Endothelial cell (in vitro differentiated cells): ENCODE results near the gene SECISBP2. TPM values are rescaled to one million over a fixed set of nuclear protein-coding genes. Genes with fewer than 3 reads are reported as not detected.

Experiments used
- DNase-seq: peaks from one replicate; pipeline ENCODE4 v3.0.0; 2021; ENCODE audit warnings: low spot score
- H3K27ac Mint-ChIP-seq: one replicate; pipeline ENCODE4 v1.8.0; 2021; ENCODE audit warnings: mixed read lengths, inconsistent platforms; ENCODE audit not compliant: unreplicated experiment
- H3K27me3 Mint-ChIP-seq: one replicate; pipeline ENCODE4 v1.8.0; 2021; ENCODE audit warnings: mild to moderate bottlenecking, moderate library complexity, mixed read lengths, inconsistent platforms; ENCODE audit not compliant: unreplicated experiment
- H3K36me3 Mint-ChIP-seq: one replicate; pipeline ENCODE4 v1.8.0; 2021; ENCODE audit warnings: mild to moderate bottlenecking, low read depth, mixed read lengths, inconsistent platforms; ENCODE audit not compliant: unreplicated experiment
- H3K4me1 Mint-ChIP-seq: one replicate; pipeline ENCODE4 v1.8.0; 2021; ENCODE audit warnings: mild to moderate bottlenecking, mixed read lengths, inconsistent platforms; ENCODE audit not compliant: unreplicated experiment
- H3K4me3 Mint-ChIP-seq: one replicate; pipeline ENCODE4 v1.8.0; 2021; ENCODE audit warnings: mild to moderate bottlenecking, mixed read lengths, inconsistent platforms; ENCODE audit not compliant: unreplicated experiment
- H3K9me3 Mint-ChIP-seq: one replicate; pipeline ENCODE4 v1.8.0; 2021; ENCODE audit warnings: mixed read lengths, inconsistent platforms; ENCODE audit not compliant: unreplicated experiment
- CTCF ChIP-seq: fragments of 200-600 bp; sonication (generic); IDR thresholded peaks from one replicate; pipeline ENCODE4 v1.5.0; 2021; ENCODE audit warnings: antibody characterized with exemption; ENCODE audit not compliant: unreplicated experiment
- total RNA-seq: library from RNA; stranded (reverse); fragmentation: NEBNext Ultra II Directional; extraction: Animal tissue kit (Norgen Biotek cat#: 25700); gene quantifications from one replicate; pipeline ENCODE4 v1.2.1, GENCODE V29; 2021; ENCODE audit not compliant: unreplicated experiment

The SECISBP2 gene
- total RNA-seq, 1 donor from 2014 or later: 41.3 TPM

GRCh38 chr9:89363921-89364665, 45.8 kb downstream of the SECISBP2 start:
- no peak for DNase-seq
- Mint-ChIP-seq H3K4me3 (no peak overlapping the region), H3K36me3 (peaks cover 13% of the 10 kb centered on the region), H3K9me3 (no peaks in the 10 kb centered on the region), H3K27ac (no peak overlapping the region), H3K4me1 (peaks cover 14% of the 10 kb centered on the region), H3K27me3 (peaks cover 3% of the 10 kb centered on the region)
- no peak for TF ChIP-seq CTCF

DNA sequence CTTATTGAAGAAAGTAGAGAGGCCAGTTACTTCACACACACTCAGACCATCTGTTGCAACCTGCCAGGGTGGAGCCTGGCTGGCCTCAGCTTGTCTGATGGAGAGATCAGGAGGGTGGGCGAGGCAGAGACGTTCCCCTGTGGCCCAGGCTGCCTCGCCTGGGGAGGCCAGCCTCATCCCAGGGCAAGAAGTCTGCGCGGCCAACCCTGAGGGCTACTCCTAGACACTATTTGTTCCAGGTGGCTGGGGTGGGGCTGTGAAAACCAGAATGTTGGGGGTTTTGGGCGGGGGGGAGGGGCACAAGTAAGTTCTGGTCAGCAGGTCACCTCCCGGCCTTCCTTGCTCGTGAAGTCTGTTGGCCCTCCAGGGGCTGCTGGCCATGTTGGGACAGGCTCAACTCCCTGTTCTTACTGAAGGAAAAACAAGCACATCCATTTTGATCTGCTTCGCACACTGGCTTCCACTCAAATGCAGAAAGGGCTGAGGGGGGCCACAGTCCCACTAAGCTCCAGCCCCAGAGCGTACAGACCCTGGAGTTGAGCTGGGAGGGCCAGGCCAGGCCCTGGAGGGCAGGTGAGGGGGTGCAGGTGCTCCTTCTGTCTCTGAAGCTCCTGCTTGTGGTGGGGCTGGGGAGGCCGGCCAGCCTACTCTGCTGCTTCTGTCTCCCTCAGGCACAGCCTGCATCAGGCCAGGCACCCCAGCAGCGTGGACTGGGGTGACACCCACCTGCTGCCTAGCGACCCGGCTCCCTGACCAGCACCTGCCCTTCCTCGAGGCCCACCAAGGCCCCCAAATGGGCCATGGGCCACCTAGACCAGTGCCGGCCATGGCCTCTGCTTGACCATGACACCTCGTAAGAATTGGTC, 46.6 kb downstream of the SECISBP2 start:
- Mint-ChIP-seq H3K4me1 (peaks cover 9% of the 10 kb centered on the region), H3K27ac (peak overlapping the region; percentile 49), H3K27me3 (peaks cover 3% of the 10 kb centered on the region), H3K4me3 (no peak overlapping the region), H3K36me3 (peaks cover 13% of the 10 kb centered on the region), H3K9me3 (no peaks in the 10 kb centered on the region)
- DNase-seq: no peak
- no peak for TF ChIP-seq CTCF

DNA sequence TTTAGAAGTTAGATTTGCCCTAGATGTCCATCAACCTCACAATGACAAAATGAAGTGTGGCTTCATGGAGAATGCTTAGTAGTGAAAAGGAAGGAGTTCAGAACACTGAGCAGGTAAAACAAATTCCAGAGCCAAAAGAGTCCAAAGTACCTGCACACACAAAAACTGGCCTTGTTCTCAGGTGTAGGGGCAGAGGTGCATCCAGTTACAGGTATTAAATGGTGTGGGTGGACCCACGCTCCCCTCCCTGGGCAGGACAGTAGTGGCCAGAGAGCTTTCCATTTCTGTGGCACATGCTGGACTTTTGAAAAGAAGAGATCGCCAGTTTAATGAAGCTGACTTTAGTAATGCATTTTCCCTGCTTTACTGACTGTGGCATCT, 47.2 kb downstream of the SECISBP2 start:
- Mint-ChIP-seq H3K4me3 (no peak overlapping the region), H3K9me3 (no peaks in the 10 kb centered on the region), H3K4me1 (peaks cover 3% of the 10 kb centered on the region), H3K27ac (peak overlapping the region; percentile 49), H3K27me3 (peaks cover 2% of the 10 kb centered on the region), H3K36me3 (peaks cover 12% of the 10 kb centered on the region)
- DNase-seq: no peak
- no peak for TF ChIP-seq CTCF

- H3K27ac Mint-ChIP-seq: no peak overlapping the region
- peaks cover 2% of the 10 kb centered on the region for H3K27me3 Mint-ChIP-seq
- TF ChIP-seq CTCF: no peak
- DNase-seq: no peak
- H3K36me3 Mint-ChIP-seq: no peaks in the 10 kb centered on the region
- H3K4me1 Mint-ChIP-seq: no peaks in the 10 kb centered on the region
- no peaks in the 10 kb centered on the region for H3K9me3 Mint-ChIP-seq
- no peak overlapping the region for H3K4me3 Mint-ChIP-seq
Observed at GRCh38 chr9:89366711-89367110, 48.4 kb downstream of the SECISBP2 start.

GRCh38 chr9:89367281-89367680, 49.0 kb downstream of the SECISBP2 start:
- no peaks in the 10 kb centered on the region for H3K4me1 Mint-ChIP-seq
- no peak overlapping the region for H3K4me3 Mint-ChIP-seq
- H3K9me3 Mint-ChIP-seq: no peaks in the 10 kb centered on the region
- peaks cover 2% of the 10 kb centered on the region for H3K27me3 Mint-ChIP-seq
- H3K36me3 Mint-ChIP-seq: no peaks in the 10 kb centered on the region
- no peak for DNase-seq
- TF ChIP-seq CTCF: no peak
- H3K27ac Mint-ChIP-seq: no peak overlapping the region
